Transverse colon (tissue), 4 donors: ENCODE data around the gene C5orf63. TPM values are rescaled to one million over a fixed set of nuclear protein-coding genes. Genes with fewer than 3 reads are reported as not detected.
"Not testable (repeated sequence)": the region's sequence is repeated elsewhere in the genome, so short reads cannot be mapped to it uniquely, and the experiment has no call there.

Experiments
- DNase-seq: peaks from one replicate; pipeline ENCODE4 v3.0.0-alpha.2; 2019
- H3K27ac ChIP-seq, 4 donors: fragments of 200-600 bp; sonication (generic); 2 replicates each; pipeline ENCODE4 v1.5.1; 2016 to 2018; ENCODE audit warnings: inconsistent platforms in 4 of 4
- H3K27me3 ChIP-seq: fragments of 200-600 bp; sonication (generic); 2 replicates; pipeline ENCODE4 v1.5.1; 2017; ENCODE audit warnings: inconsistent platforms
- H3K36me3 ChIP-seq, 4 donors: fragments of 200-600 bp; sonication (generic); 2 replicates each; pipeline ENCODE4 v1.5.1; 2017 to 2019; ENCODE audit warnings: inconsistent platforms in 4 of 4
- H3K4me1 ChIP-seq, 4 donors: fragments of 200-600 bp; sonication (generic); 2 replicates each; pipeline ENCODE4 v1.5.1; 2017 to 2020; ENCODE audit warnings: inconsistent platforms in 4 of 4
- H3K4me3 ChIP-seq, 4 donors: fragments of 200-600 bp; sonication (generic); 1 replicate in 1 of 4; 2 replicates in 3 of 4; pipeline versions ENCODE4 v1.5.1 to v1.6.1; 2017 to 2019; ENCODE audit warnings: inconsistent platforms in 4 of 4
- H3K9me3 ChIP-seq, 2 donors: fragments of 200-600 bp; sonication (generic); 2 replicates each; pipeline ENCODE4 v1.5.1; 2017 to 2019; ENCODE audit warnings: inconsistent platforms in 2 of 2
- CTCF ChIP-seq, 5 experiments: fragments of 200-600 bp in 3 of 5; fragments of 450-650 bp in 2 of 5; sonication (generic) in 3 of 5; IDR thresholded peaks; 1 replicate in 2 of 5; 2 replicates in 3 of 5; pipeline ENCODE4 v1.5.1; 2016 to 2017; ENCODE audit warnings: antibody characterized with exemption in 5 of 5, inconsistent platforms in 3 of 5, mild to moderate bottlenecking in 2 of 5, moderate library complexity in 1 of 5
- EP300 ChIP-seq: sonication (generic); formaldehyde crosslinking; IDR thresholded peaks from one replicate; pipeline ENCODE4 v1.6.1; 2017; ENCODE audit warnings: antibody characterized with exemption, low read depth
- POLR2A ChIP-seq: fragments of 450-650 bp; IDR thresholded peaks from one replicate; pipeline ENCODE4 v1.6.1; 2016; ENCODE audit warnings: antibody characterized with exemption, mild to moderate bottlenecking, moderate library complexity
- POLR2AphosphoS5 ChIP-seq, 3 donors: sonication (generic); formaldehyde crosslinking; IDR thresholded peaks; one replicate each; pipeline ENCODE4 v1.6.1; 2016; ENCODE audit warnings: antibody characterized with exemption in 3 of 3
- WGBS, 2 donors: methylation state at CpG; one replicate each; pipeline ENCODE4 v1.1.5; 2018; ENCODE audit warnings: low coverage in 1 of 2; 5-methylcytosine and 5-hydroxymethylcytosine counted together
- in situ Hi-C, 4 donors: fragments of 200-750 bp; cut with MboI; loops; one replicate each; pipeline versions ENCODE4 v1.15.0 to v1.15.1; 2017; ENCODE audit warnings: low sequenced_read_pairs in 3 of 4, low pct_ligation_motif_present in 1 of 4, low pct_unique_long_range_greater_than_20kb in 1 of 4
- intact Hi-C: fragments of 100-400 bp; cut with DNase I; formaldehyde crosslinking; loops from one replicate; pipeline ENCODE4 v1.15.1; 2023; ENCODE audit warnings: low total_unique reads
- total RNA-seq, 4 donors: library from RNA; depleted of rRNA; stranded (reverse); fragments of >200 nt; gene quantifications; one replicate each; pipeline ENCODE4 v1.1.0, GENCODE V29; 2016

C5orf63 gene
- total RNA-seq, 4 donors from 2014 or later: 2.4 to 33.7 (median 12.2) TPM

GRCh38 chr5:127008300-127008975 lies 64.9 kb downstream of the C5orf63 start:
- H3K36me3 ChIP-seq: no peaks in the 10 kb centered on the region
- H3K27ac ChIP-seq: no peak overlapping the region
- H3K4me1 ChIP-seq: peaks cover 4 to 49% (median 19%) of the 10 kb centered on the region in 4 donors
- intact Hi-C loops (no loop called here), in situ Hi-C loops (no loop called here)
- H3K4me3 ChIP-seq: no peak overlapping the region
- TF ChIP-seq CTCF (IDR thresholded peaks at IDR 0.05): no peak
- no peak for TF ChIP-seq EP300
- TF ChIP-seq POLR2AphosphoS5 (IDR thresholded peaks at IDR 0.05): no peak
- no peak for TF ChIP-seq POLR2A
- H3K27me3 ChIP-seq: no peaks in the 10 kb centered on the region
- 72 to 79% methylated on average over 4 to 6 of the region's 6 CpGs for WGBS, 2 donors
- no peaks in the 10 kb centered on the region for H3K9me3 ChIP-seq
- no peak for DNase-seq

DNA sequence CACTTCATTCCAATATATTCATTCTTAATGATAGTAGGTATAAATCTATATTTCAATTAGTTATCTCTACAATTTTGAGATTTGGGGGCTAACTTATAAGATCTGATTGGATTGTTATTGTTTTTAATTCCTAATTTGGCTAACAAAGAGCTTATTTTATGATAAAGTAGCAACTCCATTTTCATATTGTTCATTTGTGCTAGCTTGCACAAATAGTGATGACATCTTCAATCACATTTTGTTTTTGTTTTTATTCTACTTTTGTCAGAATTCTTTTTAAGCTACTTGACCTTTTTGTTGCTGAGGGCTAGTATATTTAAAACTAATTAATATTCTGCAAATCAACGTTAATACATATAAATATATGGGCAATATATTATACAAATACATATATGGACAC lies 65.8 kb downstream of the C5orf63 start:
- intact Hi-C loops (no loop called here), in situ Hi-C loops (no loop called here)
- H3K27me3 ChIP-seq: no peaks in the 10 kb centered on the region
- no peaks in the 10 kb centered on the region for H3K36me3 ChIP-seq
- DNase-seq: no peak
- 73 to 92% methylated on average over 1 of the region's 1 CpG for WGBS, 2 donors
- H3K9me3 ChIP-seq: no peaks in the 10 kb centered on the region
- no peak for TF ChIP-seq CTCF (IDR thresholded peaks at IDR 0.05)
- no peak for TF ChIP-seq EP300
- no peak for TF ChIP-seq POLR2AphosphoS5 (IDR thresholded peaks at IDR 0.05)
- TF ChIP-seq POLR2A: no peak
- peaks cover 0 to 48% (median 19%) of the 10 kb centered on the region in 4 donors for H3K4me1 ChIP-seq
- no peak overlapping the region for H3K27ac ChIP-seq
- H3K4me3 ChIP-seq: no peak overlapping the region

- TF ChIP-seq CTCF (IDR thresholded peaks at IDR 0.05) (no peak), EP300 (no peak)
- in situ Hi-C loops (no loop called here), intact Hi-C loops (no loop called here)
- no peak for DNase-seq
- H3K36me3 ChIP-seq: no peaks in the 10 kb centered on the region
- peaks cover 0 to 49% (median 19%) of the 10 kb centered on the region in 4 donors for H3K4me1 ChIP-seq
- no peak overlapping the region for H3K27ac ChIP-seq
- 50 to 56% methylated on average over 5 of the region's 5 CpGs for WGBS, 2 donors
- H3K9me3 ChIP-seq: no peaks in the 10 kb centered on the region
- no peak overlapping the region for H3K4me3 ChIP-seq
- H3K27me3 ChIP-seq: no peaks in the 10 kb centered on the region
Measured at GRCh38 chr5:127006744-127007143, 66.6 kb downstream of the C5orf63 start.

GRCh38 chr5:127005282-127005681 lies 68.0 kb downstream of the C5orf63 start:
- intact Hi-C loops, DNase-seq, H3K4me3 ChIP-seq, H3K9me3 ChIP-seq, in situ Hi-C loops, H3K27me3 ChIP-seq, H3K36me3 ChIP-seq: not testable (repeated sequence)
- H3K4me1 ChIP-seq: peaks cover 0 to 52% (median 18%) of the 10 kb centered on the region in 4 donors
- WGBS, 2 donors: 86% methylated on average over 3 of the region's 3 CpGs; no CpG with 5 or more reads in 1 of the 2 donors
- peak overlapping the region in 2 of 4 donors; percentile 68 to 75 for H3K27ac ChIP-seq

DNA sequence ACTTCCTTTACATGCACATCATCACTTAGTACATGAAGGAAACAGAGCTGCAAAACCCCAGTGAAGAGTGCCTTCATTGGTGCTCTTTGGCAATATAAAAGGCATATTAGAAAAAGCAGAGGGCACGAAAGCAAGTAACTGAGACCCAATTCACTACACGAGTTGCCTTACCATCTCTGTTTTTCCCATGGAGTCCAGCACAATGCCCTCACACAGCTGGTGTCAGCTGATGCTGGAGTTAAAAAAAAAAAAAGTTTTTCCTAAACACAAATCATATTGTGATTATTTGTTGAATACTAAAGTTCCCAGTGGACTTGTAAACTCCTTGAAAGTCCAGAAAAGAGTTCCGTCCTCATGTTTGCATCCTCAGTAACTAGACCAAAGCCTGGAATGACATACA lies 68.6 kb downstream of the C5orf63 start:
- no peaks in the 10 kb centered on the region for H3K36me3 ChIP-seq
- H3K4me3 ChIP-seq: no peak overlapping the region
- 78 to 85% methylated on average over 3 of the region's 3 CpGs for WGBS, 2 donors
- DNase-seq: no peak
- peaks cover 0 to 52% (median 12%) of the 10 kb centered on the region in 4 donors for H3K4me1 ChIP-seq
- in situ Hi-C loops (no loop called here), intact Hi-C loops (no loop called here)
- no peaks in the 10 kb centered on the region for H3K27me3 ChIP-seq
- peak overlapping the region; percentile 59 to 75 (median 64) for H3K27ac ChIP-seq
- TF ChIP-seq CTCF (IDR thresholded peaks at IDR 0.05) (no peak), POLR2AphosphoS5 (IDR thresholded peaks at IDR 0.05) (no peak), EP300 (no peak), POLR2A (no peak)
- no peaks in the 10 kb centered on the region for H3K9me3 ChIP-seq
